HS-27A (cell line): Measurements from ENCODE around the gene OR4C13.
"Not testable (repeated sequence)": the region's sequence is repeated elsewhere in the genome, so short reads cannot be mapped to it uniquely, and the experiment has no call there.

Source experiments
- DNase-seq: peaks from one replicate; pipeline ENCODE4 v3.0.0-alpha.2; 2012; ENCODE audit warnings: low read depth, missing footprints

Gene OR4C13

GRCh38 chr11:49952091-49952490 lies at the start of gene OR4C13:
OR4C13 (plus strand) TSS chr11:49952391; CDS start chr11:49952423, 32 bp downstream.
- no peak for DNase-seq

GRCh38 chr11:49911516-49911915 lies 40.7 kb upstream of the OR4C13 start:
- not testable (repeated sequence) for DNase-seq

- not testable (repeated sequence) for DNase-seq
These were observed 3.5 kb upstream of the OR4C13 start for GRCh38 chr11:49948701-49949100.

- DNase-seq: not testable (repeated sequence)
These were observed 21.2 kb downstream of the OR4C13 start for GRCh38 chr11:49973439-49973838.

- DNase-seq: not testable (repeated sequence)
These were observed 30.2 kb downstream of the OR4C13 start, which contains the start of gene OR4C12 for GRCh38 chr11:49982435-49982834. OR4C12 (minus strand) TSS chr11:49982535; CDS start chr11:49982501, 34 bp downstream.

- DNase-seq: peak; percentile 7
These were observed 43.4 kb downstream of the OR4C13 start for GRCh38 chr11:49995565-49995964.
